COR-L47 (cell line): ENCODE results near the gene GPRC5C.
A peak's percentile ranks its signal among the peaks of the same experiment; 100 is the strongest.
"Not testable (repeated sequence)": the region's sequence is repeated elsewhere in the genome, so short reads cannot be mapped to it uniquely, and the experiment has no call there.

ENCODE experiments used
- DNase-seq: peaks from one replicate; lab custom pipeline; 2025; lab: John Stamatoyannopoulos, UW

GPRC5C gene

DNA sequence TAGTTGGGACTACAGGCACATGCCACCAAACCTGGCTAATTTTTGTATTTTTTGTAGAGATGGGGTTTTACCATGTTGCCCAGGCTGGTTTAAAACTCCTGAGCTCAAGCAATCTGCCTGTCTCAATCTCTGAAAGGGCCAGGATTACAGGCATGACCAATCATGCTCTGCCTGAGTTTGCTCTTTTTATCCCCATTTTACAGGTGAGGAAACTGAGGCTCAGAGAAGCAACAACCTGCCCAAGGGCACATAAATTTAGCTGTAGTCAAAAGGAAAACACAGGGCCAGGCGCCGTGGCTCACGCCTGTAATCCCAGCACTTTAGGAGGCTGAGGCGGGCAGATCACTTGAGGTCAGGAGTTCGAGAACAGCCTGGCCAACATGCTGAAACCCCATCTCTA lies 26.6 kb upstream of the GPRC5C start:
- not testable (repeated sequence) for DNase-seq

DNA sequence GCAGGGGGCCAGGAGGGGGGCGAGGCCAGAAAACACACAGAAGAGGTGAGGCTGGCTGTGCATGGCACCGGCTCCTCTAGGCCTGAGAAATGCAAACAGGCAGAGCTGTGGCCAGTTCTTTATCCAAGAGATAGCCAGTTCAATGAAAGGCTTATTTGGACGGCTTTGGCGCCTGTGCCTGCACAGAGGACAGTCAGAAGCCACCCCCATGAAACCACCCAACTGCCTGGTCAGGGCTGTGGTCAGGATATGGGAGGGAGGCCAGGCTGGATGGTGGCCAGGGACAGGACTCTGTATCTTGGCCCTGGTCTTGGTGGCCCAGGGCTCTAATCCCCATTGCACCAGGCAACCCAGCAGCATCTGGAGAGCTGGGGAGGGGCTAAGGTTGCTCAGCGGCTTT lies 24.5 kb upstream of the GPRC5C start:
- DNase-seq: no peak

DNA sequence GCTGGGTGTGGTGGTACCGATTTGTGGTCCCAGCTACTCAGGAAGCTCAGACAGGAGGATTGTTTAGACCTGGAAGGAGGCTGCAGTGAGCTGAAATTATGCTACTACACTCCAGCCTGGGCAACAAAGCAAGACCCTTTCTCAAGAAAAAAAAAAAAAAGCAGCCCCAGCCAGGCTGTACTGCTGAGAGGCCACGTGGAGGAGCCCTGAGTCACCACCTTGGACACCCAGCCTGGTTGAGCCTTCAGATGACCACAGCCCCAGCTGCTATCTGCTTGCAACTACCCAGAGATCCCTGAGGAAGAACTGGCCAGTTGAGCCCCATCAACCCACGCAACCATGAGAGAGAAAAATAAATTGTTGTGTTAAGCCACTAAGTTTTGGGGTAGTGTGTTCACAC lies 23.6 kb upstream of the GPRC5C start:
- no peak for DNase-seq

DNA sequence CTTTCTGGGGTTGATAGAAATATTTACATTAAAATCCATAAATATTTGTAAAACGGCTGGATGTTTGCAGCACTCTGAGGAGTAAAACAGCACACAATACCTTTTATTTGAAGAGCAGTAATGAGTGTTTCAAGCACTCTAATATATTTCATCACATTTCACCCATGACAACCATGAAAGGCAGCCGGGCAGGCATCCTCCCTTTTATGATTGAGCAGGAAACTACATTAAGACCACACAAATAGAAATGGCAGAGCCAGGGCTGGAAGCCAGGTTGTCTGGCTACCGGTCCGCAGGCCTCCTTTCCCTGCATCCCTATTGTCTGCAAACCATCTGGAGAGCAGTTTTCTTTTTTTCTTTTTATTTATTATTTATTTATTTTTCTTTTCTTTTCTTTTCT lies 23.1 kb upstream of the GPRC5C start:
- DNase-seq: peak; percentile 86

DNA sequence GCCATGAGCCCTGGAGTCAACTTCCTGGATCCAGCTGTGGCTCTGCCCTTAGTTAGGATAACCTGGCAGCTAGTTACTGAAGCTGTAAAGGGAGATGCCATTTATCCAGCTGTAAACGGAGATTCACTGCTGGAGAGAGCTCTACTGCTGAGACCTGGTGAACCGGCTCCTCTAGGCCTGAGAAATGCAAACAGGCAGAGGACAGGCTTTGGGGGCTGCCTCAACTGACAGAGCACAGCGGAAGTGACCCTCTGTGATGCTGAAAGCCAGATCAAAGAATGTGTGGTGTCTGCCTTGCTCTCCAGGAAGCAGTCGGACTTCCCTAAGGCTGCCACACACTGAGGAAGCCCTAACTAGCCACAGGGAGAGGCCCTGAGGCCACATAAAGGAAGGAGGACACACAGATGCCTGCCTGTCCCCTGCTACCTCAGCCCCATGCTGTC lies 21.9 kb upstream of the GPRC5C start:
- DNase-seq: no peak

DNA sequence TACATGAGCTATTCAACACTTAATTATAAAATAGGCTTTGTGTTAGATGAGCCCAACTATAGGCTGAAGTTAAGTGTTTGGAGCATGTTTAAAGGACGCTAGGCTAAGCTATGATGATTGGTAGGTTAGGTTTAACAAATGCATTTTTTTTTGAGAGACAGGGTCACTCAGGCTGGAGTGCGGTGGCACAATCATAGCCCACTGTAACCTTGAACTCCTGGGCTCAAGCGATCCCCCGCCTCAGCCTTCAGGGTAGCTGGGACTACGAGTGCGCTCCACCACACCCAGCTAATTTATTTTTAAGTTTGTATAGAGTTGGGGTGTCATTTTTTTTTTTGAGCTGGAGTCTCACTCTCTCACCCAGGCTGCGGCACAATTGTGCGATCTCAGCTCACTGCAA lies 19.3 kb upstream of the GPRC5C start:
- no peak for DNase-seq

DNA sequence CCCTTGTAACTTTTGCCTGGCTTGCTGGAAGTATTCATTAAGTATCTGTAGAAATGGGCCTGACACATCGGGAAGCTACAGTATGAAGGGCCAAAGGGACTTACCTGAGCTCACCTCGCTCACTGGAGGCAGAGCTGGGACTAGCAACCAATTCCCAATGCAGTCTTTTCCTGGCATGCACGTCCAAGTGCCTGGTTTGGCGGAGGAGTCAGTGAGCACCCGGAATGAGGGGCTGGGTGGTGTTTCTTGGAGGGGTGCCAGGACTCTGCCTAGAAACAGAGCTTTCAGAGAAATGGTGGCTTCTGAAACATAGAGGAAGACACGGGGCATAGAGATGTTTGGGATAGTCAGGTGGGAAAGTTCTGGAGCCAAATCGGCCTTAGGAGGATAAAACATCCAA lies 18.4 kb upstream of the GPRC5C start:
- no peak for DNase-seq

DNA sequence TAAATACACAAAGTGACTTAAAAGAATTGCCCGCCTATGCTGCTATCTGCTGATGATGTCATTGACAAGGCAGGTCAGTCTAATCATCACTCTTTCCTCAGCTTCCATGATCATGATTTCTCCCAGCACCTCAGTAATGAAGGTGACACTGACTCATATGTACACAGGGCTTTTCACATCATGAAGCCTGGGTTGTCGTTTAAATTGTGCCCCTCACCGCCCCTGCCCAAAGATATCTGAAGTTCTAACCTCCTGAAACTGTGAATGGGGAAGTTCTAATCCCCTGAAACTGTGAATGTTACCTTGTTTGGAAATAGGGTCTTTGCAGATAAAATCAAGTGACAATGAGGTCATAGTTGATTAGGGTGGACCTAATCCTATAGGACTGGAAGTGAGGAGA lies 17.4 kb upstream of the GPRC5C start:
- no peak for DNase-seq

DNA sequence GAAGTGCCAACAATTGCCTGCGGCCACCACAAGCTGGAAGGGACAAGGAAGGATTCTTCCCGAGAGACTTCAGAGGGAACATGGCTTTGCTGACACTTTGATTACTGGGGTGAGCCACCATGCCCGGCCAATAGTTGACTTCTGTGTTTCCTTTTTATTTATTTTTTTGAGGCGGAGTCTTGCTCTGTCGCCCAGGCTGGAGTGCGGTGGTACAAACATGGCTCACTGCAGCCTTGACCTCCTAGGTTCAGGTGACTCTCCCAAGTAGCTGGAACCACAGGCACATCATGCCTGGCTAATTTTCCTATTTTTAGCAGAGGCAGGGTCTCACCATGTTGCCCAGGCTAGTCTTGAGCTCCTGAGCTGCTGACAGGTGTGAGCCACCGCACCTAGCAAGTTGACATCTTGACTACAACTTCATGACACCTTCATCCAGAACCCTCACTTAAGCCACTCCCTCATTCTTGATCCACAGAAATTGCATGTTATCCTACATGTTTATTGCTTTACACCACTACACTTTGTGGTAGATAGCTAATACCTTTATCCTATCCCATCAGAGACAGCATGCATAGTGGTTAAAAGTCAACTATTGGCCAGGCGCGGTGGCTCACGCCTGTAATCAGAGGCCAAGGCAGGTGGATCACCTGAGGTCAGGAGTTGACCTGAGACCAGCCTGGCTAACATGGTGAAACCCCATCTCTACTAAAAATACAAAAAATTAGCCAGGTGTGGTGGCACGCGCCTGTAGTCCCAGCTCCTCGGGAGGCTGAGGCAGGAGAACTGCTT lies 16.1 kb upstream of the GPRC5C start:
- no peak for DNase-seq

DNA sequence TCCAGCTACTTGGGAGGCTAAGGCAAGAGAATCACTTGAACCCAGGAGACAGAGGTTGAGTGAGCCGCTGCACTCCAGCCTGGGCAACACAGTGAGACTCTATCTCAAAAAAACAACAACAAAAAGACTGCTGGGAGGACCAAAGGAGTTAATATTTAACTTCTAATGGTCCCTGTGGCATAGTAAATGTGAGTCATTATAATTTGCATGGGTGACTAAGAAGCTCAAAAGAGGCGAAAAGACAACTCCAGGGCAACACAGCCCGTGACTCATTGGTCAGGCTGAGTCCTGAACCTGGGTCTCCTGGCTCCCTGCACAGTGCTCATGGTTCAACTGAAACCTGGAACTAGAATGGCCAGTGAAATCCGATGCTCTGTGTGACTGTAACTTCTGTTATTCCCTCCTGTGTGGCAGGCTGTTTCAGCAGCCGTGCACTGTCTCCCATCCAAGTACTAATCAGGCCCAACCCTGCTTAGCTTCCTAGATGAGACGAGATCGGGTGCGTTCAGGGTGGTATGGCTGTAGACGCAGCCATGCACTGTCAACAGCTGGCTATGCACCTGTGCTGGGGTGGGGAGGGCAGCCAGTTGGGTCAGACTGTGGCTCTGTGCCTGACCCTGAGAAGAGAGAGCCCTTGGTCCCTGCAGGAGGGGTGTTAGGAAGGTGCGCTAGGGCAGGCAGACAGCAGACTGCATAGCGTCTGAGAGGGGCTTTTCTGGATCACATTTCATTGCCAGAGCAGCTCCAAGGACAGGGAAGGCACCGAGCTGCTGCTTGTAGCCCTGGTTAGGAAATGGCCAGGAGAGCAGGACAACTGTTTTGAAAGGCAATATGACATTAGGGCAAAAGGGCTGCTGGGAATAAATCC lies 14.5 kb upstream of the GPRC5C start:
- no peak for DNase-seq

DNA sequence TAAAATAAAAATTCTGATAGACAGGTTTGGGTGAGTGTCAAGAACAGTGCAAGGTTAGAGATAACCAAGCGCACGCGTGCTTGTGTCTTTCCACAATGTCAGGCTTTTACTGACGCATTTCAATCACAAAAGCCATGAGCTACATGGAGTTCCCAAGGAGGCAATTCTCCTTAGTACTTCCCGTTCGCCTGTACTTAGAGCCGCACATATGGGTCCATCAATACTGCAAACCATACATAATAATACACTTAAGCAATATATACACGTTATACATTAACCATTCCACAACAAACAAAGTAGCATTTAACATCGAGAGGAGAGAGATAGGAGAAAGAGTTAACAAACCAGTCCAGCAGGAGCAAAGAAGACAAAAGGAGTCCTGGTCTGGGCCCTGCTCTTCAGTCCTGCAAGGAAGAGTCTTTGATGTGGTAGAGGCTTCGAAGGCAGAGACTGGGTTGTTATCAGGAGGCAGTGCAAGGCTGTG lies 11.9 kb upstream of the GPRC5C start:
- DNase-seq: no peak

DNA sequence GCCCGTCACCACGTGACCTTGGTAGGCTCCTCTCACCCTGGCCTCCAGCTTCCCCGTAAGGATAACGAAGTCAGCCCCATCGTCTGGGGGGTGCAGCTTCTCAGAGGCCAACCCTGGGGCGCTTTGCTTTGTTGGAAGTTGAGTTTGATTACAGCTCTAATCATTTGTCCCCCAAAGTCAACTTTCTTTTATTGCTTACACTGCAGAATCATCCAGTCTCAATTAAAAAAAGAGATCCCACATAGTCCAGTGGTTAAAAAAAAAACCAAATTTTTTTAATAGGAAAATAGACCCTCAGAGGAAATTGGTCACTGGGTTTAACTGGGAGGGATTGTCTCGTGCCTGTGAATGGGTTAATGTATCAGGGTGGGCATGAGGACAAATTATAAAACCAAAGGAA lies 7.8 kb upstream of the GPRC5C start:
- DNase-seq: no peak

DNA sequence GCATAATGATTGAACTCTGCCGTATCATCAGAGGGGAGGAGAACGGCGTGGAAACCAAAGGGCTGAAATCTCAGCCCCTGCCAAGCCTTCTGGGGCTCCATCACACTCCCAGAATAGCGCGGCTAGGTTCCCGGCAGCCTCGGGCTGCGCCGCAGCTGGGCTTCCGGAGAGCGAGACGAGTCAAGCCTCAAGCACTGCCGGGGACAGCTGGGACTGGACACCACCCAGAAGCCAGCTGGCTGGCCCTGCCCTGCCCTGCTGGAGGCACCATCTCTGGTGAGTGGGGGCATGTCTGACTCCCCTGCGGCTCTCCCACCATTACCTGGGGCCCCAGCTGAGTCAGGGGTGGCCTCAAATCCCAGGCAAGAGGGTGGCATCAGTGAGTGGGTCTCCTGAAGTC lies 7.2 kb upstream of the GPRC5C start:
- DNase-seq: no peak

DNA sequence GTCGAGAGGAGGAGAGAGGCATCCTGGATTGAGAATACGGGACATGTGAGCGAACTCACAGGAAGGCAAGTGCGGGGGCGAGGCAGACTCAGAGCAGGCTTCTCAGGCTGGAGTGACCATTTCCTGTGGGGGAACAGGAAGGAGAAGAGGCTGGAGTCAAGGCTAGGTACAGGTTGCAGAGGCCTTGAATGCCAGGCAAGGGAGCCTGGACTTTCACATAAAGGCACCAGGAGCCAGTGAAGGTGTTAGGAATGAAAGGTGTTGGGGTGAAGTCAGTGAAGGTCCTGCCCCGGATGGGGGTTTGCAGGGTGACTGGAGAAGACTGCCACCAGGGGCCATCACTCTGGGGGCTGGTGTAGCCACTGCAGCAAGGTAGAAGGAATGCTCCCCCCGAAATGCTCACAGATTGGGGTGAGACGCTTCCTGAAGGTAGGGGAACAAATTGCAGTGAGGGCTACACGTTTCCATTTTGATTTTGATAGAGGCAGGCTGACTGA lies 5.3 kb upstream of the GPRC5C start:
- DNase-seq: no peak

DNA sequence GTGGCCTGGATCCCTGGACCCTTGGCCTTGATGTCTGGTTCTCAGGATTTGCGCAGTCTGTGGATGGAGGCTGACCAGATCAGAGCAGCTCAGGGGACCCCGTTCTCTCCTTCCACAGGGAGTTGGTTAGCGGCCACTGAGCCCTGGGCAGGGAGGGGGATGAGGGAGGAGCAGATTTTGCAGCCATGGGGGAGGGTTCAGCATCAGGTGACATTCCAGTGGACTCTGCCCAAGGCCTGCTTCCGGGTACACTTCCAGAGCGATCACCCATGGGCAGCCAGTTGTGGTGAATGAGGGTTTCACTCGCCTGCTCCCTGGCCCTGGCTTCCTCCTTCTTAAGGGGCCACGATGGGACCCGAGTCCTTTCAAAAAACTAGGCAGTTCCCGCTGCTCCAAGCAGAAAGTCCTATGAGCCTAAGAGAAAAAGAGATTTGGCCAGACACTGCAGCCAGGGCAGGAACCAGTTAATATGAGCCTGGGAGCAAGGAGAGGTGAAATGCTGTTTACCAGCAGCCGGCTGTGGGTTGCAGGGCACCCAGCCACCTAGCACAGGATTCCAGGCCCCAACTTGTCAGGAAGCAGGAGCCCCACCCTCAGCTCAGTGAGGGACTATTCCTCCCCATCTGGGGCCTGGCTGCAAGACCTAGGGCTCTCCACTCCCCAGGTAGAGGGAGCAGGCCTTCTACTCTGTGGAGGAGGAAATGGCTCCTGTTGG lies 4.7 kb upstream of the GPRC5C start:
- no peak for DNase-seq

DNA sequence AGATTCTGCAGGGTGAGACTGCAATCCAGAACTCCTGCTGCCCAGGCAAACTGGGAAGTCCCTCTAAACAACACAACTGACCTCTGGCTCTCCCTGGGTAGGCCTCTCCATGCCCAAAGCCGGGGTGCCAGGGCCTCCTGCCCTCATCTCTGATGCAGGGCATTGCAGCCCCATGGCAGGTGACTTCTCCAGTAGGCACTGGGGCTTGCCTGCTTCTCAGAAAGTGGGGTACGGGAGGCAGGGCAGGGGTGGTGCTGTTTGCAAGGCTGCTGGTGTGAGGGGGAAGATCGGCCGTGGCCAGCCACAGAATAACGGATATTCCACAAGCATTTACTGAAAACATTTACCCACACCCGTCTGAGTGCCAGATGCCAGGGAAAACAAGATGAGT lies 4.1 kb upstream of the GPRC5C start:
- DNase-seq: no peak

DNA sequence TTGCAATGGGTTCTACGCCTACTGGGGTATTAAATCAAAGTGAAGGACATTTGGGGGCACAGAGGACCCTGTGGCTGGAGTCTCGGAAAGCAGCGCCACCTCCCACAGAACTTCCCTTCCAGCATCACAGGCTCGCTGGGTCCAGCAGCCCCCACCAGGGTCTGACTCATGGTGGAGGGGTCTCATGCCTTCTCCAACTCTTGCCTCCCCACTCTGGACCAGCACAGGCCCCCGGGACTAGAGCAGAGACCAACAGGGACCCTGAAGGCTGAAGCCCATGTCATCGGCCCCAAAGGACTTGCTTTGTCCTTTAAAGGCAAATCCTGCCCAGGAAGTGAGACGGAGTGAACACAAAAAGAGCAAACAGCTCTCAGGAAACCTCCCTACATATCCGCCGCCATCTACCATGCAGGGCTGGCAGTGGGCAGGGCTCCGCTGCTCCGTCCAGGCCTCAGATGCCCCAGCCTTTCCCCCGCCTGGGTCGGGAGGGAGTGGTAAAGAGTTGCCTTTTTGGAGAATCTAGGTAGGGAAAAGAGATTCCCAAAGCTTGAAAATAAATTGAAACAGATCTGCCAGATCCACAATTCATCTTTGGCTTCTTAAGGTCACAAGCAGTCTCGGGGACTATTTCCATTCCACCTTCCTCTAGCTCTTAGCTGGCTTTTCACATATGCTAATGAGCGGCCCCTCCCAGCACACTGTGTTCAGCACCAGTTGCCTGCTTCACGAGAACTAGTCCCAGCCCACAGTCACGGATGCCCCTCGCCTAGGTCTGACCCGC lies 2.1 kb upstream of the GPRC5C start:
- no peak for DNase-seq

DNA sequence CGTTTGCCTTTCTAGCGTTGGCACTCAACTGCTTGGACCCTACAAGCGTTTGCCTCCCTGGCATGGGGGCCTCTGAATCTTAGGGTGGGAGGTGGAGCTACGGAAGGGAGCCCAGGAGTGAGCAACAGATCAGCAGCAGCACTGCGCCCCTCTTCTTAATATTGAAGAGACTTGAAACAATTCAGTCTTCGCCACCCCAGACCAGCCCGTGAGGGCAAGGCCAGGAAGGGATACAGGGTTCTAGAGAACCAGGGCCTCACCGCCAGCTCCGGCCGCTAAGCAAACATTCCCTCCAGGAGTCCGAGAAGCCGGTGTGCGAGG lies 1.5 kb upstream of the GPRC5C start:
- no peak for DNase-seq

DNA sequence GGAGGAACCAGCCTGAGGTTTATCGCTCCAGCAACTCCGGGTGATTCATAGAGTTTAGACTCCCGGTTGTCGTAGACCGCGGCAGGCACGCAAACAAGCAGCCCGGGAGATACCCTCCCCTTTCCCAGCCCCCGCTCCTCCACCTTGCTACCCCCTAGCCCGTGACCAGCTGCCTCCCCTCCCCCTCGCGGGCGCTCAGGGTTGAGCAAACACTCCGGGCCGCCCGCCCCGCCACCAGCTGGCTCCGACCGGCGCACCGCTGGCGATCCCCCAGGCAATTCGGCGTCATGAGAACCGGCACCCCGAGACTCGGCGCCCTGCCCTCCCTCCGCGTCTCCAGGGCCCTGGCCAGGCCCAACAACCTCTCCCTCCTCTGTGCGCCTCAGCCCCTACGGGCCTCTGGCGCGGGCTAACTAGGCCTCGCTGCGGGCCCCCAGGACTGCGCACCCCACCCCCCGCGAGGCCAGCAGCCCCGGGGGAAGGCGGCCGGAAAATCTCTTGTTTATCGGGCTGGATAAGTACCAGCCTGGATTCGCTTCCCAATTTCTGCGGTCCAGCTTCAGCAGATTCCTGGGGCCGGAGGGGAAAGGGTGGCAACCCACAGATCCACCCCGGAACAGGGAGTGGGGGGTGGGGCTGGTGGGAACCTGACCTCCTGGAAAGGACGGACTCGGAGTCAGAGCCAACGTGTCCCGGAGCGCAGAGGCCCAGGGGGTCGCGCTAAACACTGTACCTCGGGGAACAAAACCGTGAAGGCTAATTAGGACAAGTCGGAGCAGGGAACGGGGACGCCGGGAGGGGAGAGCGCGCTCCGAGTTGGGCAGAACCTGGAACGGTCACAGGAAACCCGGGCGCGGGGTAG lies 951 bp upstream of the GPRC5C start:
- DNase-seq: peak; percentile 69

DNA sequence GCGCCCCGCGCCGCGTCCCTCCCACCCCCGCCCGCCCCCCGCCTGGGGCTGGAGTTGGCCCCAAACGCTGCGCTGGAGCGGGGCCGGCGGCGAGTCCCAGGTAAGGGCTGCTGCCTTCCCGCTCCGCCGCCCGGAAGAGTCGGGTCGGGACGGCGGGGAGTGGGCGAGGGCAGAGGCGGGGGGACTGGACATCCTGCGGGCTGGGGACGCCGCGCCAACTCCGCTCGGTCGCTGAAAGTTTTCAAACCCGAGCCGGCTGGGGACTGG lies 469 bp downstream of the GPRC5C start:
- no peak for DNase-seq

DNA sequence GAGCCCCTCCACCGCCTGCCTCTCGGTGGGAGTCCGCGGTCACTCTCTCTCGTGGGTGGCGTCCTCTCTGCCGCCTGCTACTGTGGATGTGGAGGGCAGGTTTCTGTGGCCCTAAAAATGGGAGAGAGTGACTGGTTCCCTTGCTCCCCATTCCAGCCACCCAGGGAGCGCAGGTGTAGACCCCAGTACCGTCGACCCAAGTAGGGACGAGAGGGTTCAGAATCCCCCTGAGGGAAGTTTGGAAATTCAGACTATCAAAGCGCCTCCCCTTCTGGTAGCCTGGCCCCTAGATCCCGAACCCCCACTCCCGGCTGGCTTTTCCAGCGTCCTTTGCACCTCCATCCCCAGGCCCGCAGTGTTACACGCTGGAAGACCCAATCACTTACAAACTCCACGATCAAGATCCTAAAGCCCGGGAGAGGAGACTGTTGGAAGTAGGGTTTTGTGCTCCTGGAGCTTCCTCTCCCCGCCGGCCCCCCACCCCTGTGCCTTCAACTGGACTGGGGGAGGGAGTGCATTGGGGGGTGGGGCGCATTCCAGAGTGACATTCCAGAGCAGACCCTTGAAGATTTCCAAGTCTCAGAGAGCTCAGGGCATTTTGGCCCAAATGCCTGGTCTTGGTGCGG lies 991 bp downstream of the GPRC5C start:
- DNase-seq: no peak
